Liver (tissue), 9 donors: ENCODE data around the gene CSMD2. TPM values are rescaled to one million over a fixed set of nuclear protein-coding genes. Genes with fewer than 3 reads are reported as not detected.
A peak's percentile ranks its signal among the peaks of the same experiment; 100 is the strongest.

ENCODE experiments used
- DNase-seq: peaks from one replicate; pipeline ENCODE4 v3.0.0-alpha.2; 2017; ENCODE audit warnings: low spot score
- H3K27ac ChIP-seq, 2 donors: one replicate each; pipeline ENCODE4 v1.7.0; 2013; ENCODE audit warnings: inconsistent platforms in 2 of 2, low read length in 2 of 2, control low read depth in 1 of 2, low read depth in 1 of 2, mild to moderate bottlenecking in 1 of 2
- H3K27me3 ChIP-seq, 4 donors: one replicate each; pipeline versions ENCODE4 v1.6.1 to v1.7.0; 2013; ENCODE audit warnings: low read length in 3 of 4, inconsistent platforms in 1 of 4, mild to moderate bottlenecking in 1 of 4, moderate library complexity in 1 of 4; ENCODE audit not compliant: control insufficient read depth in 4 of 4, insufficient read depth in 4 of 4
- H3K36me3 ChIP-seq, 4 donors: one replicate each; pipeline versions ENCODE4 v1.6.1 to v1.7.0; 2013; ENCODE audit warnings: low read length in 3 of 4, mild to moderate bottlenecking in 3 of 4, low read depth in 1 of 4, moderate library complexity in 1 of 4; ENCODE audit not compliant: control insufficient read depth in 4 of 4, insufficient read depth in 3 of 4
- H3K4me1 ChIP-seq, 4 donors: one replicate each; pipeline versions ENCODE4 v1.6.1 to v1.7.0; 2013; ENCODE audit warnings: low read length in 3 of 4, mild to moderate bottlenecking in 3 of 4, moderate library complexity in 1 of 4; ENCODE audit not compliant: control insufficient read depth in 4 of 4, insufficient read depth in 4 of 4
- H3K4me3 ChIP-seq, 3 donors: one replicate each; pipeline versions ENCODE4 v1.6.1 to v1.7.0; 2013; ENCODE audit warnings: low read length in 3 of 3, control low read depth in 1 of 3, low read depth in 1 of 3, mild to moderate bottlenecking in 1 of 3
- H3K9ac ChIP-seq, 2 donors: one replicate each; pipeline ENCODE4 v1.7.0; 2013; ENCODE audit warnings: low read length in 2 of 2, mild to moderate bottlenecking in 2 of 2, moderate library complexity in 2 of 2, control low read depth in 1 of 2, low read depth in 1 of 2
- H3K9me3 ChIP-seq, 4 donors: one replicate each; pipeline versions ENCODE4 v1.6.1 to v1.7.0; 2013; ENCODE audit warnings: low read length in 3 of 4; ENCODE audit not compliant: control insufficient read depth in 4 of 4
- EGR1 ChIP-seq, 2 donors: IDR thresholded peaks; 2 replicates each; pipeline ENCODE4 v1.6.1; 2016 to 2018; ENCODE audit warnings: antibody characterized with exemption in 2 of 2, low read depth in 2 of 2
- FOXA2 ChIP-seq: IDR thresholded peaks from 2 replicates; pipeline ENCODE4 v1.6.1; 2016; ENCODE audit warnings: antibody characterized with exemption
- GABPA ChIP-seq, 2 donors: IDR thresholded peaks in 1 of 2; conservative IDR thresholded peaks in 1 of 2; 2 replicates each; pipeline ENCODE4 v1.6.1; 2016; ENCODE audit warnings: antibody characterized with exemption in 2 of 2, mild to moderate bottlenecking in 1 of 2, moderate library complexity in 1 of 2
- HNF4A ChIP-seq, 2 donors: conservative IDR thresholded peaks; 2 replicates each; pipeline ENCODE4 v1.6.1; 2016; ENCODE audit warnings: antibody characterized with exemption in 2 of 2, mild to moderate bottlenecking in 2 of 2
- HNF4G ChIP-seq: IDR thresholded peaks from 2 replicates; pipeline ENCODE4 v1.6.1; 2016; ENCODE audit warnings: antibody characterized with exemption
- NR2F2 ChIP-seq: IDR thresholded peaks from 2 replicates; pipeline ENCODE4 v1.6.1; 2016; ENCODE audit warnings: antibody characterized with exemption
- RAD21 ChIP-seq, 2 donors: IDR thresholded peaks; 2 replicates each; pipeline ENCODE4 v1.6.1; 2016; ENCODE audit warnings: antibody characterized with exemption in 2 of 2, mild to moderate bottlenecking in 2 of 2
- RXRA ChIP-seq, 2 donors: IDR thresholded peaks; 2 replicates each; pipeline ENCODE4 v1.6.1; 2017 to 2018; ENCODE audit warnings: antibody characterized with exemption in 2 of 2, mild to moderate bottlenecking in 1 of 2
- SP1 ChIP-seq: IDR thresholded peaks from 2 replicates; pipeline ENCODE4 v1.6.1; 2018; ENCODE audit warnings: antibody characterized with exemption, mild to moderate bottlenecking
- YY1 ChIP-seq: IDR thresholded peaks from 2 replicates; pipeline ENCODE4 v1.6.1; 2016; ENCODE audit warnings: antibody characterized with exemption, mild to moderate bottlenecking
- WGBS: extraction: QIAGEN DNeasy Blood & Tissue Kit; methylation state at CpG from one replicate; pipeline ENCODE4 v1.1.7; 2013; 5-methylcytosine and 5-hydroxymethylcytosine counted together
- polyA plus RNA-seq, 2 donors: library from polyadenylated mRNA; stranded (reverse) in 1 of 2; unstranded in 1 of 2; fragments of 200-250 nt in 1 of 2; fragments of >200 nt in 1 of 2; fragmentation: Nextera tagmentation in 1 of 2; extraction: Ambion mirVana in 1 of 2; gene quantifications; one replicate each; pipeline versions ENCODE4 v1.2.1 to v1.2.3, GENCODE V29; 2013 to 2015
- total RNA-seq, 2 donors: library from RNA; depleted of rRNA; stranded (reverse); fragments of >200 nt; gene quantifications; one replicate each; pipeline ENCODE4 v1.2.3, GENCODE V29; 2014
- TF ChIP-seq, protein P1 (sequence below): IDR thresholded peaks from 2 replicates; pipeline ENCODE4 v1.6.1; 2016; ENCODE audit warnings: antibody characterized with exemption
- TF ChIP-seq, protein P2 (sequence below): fragments of 150-350 bp; IDR thresholded peaks from 2 replicates; pipeline ENCODE4 v1.5.1; 2017; ENCODE audit warnings: improper control_type of control experiment, low read depth, low read length; ENCODE audit not compliant: missing input control
- TF ChIP-seq, protein P3 (sequence below): IDR thresholded peaks from 2 replicates; pipeline ENCODE4 v1.6.1; 2016; ENCODE audit warnings: antibody characterized with exemption
- TF ChIP-seq, protein P4 (sequence below): IDR thresholded peaks from 2 replicates; pipeline ENCODE4 v1.6.1; 2016; ENCODE audit warnings: antibody characterized with exemption, mild to moderate bottlenecking
- donor health status: healthy.
- donor health status: healthy.
- donor health status: healthy.
- donor health status: healthy.
- donor health status: healthy.

The CSMD2 gene
- total and polyA plus RNA-seq, 4 donors: 0.08 to 0.09 TPM; not detected in 2

DNA sequence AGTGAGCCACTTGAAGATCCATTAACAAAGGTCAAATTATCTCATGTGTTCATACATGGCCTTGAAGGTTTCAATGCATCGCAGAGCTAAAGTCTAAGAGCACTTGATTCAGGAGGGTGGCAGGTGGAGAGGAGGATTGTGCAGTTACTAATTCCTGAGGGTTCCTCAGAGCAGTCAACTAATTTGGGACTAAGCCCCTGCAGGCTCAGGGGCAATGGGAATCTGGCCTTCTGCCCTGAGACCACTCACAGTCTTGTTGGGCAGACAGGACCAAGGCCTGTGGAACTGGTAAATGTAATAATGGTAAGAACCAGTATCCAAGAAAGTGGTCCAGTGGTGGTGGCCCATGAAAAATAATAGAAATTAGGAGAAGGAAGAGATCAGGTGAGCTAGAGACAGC lies 428.5 kb downstream of the CSMD2 start (continued):
- no peak for TF ChIP-seq RXRA (IDR thresholded peaks at IDR 0.05)
- TF ChIP-seq RAD21 (IDR thresholded peaks at IDR 0.05): no peak
- TF ChIP-seq GABPA (IDR thresholded peaks at IDR 0.05 in 1 of 2, conservative IDR thresholded peaks at IDR 0.05 in 1 of 2): no peak
- TF ChIP-seq, protein P1, sequence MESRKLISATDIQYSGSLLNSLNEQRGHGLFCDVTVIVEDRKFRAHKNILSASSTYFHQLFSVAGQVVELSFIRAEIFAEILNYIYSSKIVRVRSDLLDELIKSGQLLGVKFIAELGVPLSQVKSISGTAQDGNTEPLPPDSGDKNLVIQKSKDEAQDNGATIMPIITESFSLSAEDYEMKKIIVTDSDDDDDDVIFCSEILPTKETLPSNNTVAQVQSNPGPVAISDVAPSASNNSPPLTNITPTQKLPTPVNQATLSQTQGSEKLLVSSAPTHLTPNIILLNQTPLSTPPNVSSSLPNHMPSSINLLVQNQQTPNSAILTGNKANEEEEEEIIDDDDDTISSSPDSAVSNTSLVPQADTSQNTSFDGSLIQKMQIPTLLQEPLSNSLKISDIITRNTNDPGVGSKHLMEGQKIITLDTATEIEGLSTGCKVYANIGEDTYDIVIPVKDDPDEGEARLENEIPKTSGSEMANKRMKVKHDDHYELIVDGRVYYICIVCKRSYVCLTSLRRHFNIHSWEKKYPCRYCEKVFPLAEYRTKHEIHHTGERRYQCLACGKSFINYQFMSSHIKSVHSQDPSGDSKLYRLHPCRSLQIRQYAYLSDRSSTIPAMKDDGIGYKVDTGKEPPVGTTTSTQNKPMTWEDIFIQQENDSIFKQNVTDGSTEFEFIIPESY: no peak
- no peak for TF ChIP-seq HNF4A (conservative IDR thresholded peaks at IDR 0.05)

DNA sequence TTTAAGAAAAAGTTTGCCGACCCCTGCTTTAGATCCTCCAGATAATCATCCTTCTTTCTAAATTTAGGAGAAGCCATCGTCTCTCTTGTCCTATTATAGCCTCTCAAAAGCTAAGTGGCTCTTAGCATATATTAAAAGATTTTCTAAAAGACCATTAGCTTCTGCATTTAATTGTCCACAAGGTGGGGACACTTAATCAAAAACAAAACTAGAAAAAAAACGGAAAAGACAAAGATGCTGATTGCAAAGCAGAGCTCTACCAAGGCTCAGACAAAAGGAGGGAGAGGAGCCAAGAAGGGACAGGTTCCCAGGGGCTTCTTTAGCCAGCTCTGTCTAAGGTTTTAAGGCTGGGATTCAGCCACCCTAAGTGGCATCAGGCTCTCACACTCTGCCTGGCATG lies 429.4 kb downstream of the CSMD2 start:
- TF ChIP-seq HNF4A (conservative IDR thresholded peaks at IDR 0.05) (no peak), GABPA (IDR thresholded peaks at IDR 0.05 in 1 of 2, conservative IDR thresholded peaks at IDR 0.05 in 1 of 2) (no peak), RAD21 (IDR thresholded peaks at IDR 0.05) (peak; percentile 63 to 64), SP1 (no peak), EGR1 (IDR thresholded peaks at IDR 0.05; ENCODE audit: low read depth in 2 of 2) (no peak), FOXA2 (no peak)
- TF ChIP-seq, protein P2, sequence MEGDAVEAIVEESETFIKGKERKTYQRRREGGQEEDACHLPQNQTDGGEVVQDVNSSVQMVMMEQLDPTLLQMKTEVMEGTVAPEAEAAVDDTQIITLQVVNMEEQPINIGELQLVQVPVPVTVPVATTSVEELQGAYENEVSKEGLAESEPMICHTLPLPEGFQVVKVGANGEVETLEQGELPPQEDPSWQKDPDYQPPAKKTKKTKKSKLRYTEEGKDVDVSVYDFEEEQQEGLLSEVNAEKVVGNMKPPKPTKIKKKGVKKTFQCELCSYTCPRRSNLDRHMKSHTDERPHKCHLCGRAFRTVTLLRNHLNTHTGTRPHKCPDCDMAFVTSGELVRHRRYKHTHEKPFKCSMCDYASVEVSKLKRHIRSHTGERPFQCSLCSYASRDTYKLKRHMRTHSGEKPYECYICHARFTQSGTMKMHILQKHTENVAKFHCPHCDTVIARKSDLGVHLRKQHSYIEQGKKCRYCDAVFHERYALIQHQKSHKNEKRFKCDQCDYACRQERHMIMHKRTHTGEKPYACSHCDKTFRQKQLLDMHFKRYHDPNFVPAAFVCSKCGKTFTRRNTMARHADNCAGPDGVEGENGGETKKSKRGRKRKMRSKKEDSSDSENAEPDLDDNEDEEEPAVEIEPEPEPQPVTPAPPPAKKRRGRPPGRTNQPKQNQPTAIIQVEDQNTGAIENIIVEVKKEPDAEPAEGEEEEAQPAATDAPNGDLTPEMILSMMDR: peak; percentile 35
- TF ChIP-seq, protein P3, sequence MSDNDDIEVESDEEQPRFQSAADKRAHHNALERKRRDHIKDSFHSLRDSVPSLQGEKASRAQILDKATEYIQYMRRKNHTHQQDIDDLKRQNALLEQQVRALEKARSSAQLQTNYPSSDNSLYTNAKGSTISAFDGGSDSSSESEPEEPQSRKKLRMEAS: no peak
- Histone ChIP-seq H3K36me3 (no peaks in the 10 kb centered on the region), H3K4me1 (no peaks in the 10 kb centered on the region), H3K9me3 (no peaks in the 10 kb centered on the region), H3K9ac (no peak overlapping the region), H3K27ac (no peak overlapping the region), H3K4me3 (no peak overlapping the region), H3K27me3 (peaks cover 0 to 15% (median 0%) of the 10 kb centered on the region in 4 donors)
- no peak for DNase-seq
- 15% methylated on average over 3 of the region's 3 CpGs for WGBS

DNA sequence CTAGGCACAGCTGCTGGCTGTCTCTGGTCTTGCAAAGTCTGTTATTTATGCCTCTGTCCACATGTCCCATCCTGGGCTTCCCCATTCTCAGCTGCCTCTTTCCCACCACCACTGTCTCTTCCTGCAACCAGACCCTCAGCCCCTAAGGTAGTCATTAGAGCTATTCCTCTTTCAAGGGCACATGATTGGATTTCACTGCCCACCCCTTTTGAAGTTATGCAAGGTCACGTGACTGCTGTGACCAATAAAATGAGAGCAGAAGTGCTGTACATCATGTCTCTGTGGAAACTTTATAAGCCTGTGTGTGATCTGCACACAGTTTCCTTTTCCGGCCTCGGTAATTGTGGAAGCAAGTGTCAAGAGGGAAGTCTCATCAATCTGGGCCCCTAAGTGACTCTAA lies 437.7 kb downstream of the CSMD2 start:
- H3K4me1 ChIP-seq: no peaks in the 10 kb centered on the region
- no peak overlapping the region for H3K27ac ChIP-seq
- TF ChIP-seq FOXA2 (no peak), HNF4A (conservative IDR thresholded peaks at IDR 0.05) (no peak), NR2F2 (no peak), YY1 (no peak), EGR1 (IDR thresholded peaks at IDR 0.05; ENCODE audit: low read depth in 2 of 2) (no peak), HNF4G (no peak)
- TF ChIP-seq, protein P4, sequence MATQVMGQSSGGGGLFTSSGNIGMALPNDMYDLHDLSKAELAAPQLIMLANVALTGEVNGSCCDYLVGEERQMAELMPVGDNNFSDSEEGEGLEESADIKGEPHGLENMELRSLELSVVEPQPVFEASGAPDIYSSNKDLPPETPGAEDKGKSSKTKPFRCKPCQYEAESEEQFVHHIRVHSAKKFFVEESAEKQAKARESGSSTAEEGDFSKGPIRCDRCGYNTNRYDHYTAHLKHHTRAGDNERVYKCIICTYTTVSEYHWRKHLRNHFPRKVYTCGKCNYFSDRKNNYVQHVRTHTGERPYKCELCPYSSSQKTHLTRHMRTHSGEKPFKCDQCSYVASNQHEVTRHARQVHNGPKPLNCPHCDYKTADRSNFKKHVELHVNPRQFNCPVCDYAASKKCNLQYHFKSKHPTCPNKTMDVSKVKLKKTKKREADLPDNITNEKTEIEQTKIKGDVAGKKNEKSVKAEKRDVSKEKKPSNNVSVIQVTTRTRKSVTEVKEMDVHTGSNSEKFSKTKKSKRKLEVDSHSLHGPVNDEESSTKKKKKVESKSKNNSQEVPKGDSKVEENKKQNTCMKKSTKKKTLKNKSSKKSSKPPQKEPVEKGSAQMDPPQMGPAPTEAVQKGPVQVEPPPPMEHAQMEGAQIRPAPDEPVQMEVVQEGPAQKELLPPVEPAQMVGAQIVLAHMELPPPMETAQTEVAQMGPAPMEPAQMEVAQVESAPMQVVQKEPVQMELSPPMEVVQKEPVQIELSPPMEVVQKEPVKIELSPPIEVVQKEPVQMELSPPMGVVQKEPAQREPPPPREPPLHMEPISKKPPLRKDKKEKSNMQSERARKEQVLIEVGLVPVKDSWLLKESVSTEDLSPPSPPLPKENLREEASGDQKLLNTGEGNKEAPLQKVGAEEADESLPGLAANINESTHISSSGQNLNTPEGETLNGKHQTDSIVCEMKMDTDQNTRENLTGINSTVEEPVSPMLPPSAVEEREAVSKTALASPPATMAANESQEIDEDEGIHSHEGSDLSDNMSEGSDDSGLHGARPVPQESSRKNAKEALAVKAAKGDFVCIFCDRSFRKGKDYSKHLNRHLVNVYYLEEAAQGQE: no peak
- TF ChIP-seq, protein P2: no peak
- TF ChIP-seq, protein P1: no peak
- TF ChIP-seq, protein P3: no peak
- no peak for DNase-seq
- H3K36me3 ChIP-seq: no peaks in the 10 kb centered on the region
- 72% methylated on average over 3 of the region's 3 CpGs for WGBS
- H3K9me3 ChIP-seq: no peaks in the 10 kb centered on the region
- no peak overlapping the region for H3K9ac ChIP-seq
- no peak overlapping the region for H3K4me3 ChIP-seq
- peaks cover 0 to 6% (median 0%) of the 10 kb centered on the region in 4 donors for H3K27me3 ChIP-seq
